H1 (cell line): Measurements from ENCODE around the gene FPGS. TPM values are rescaled to one million over a fixed set of nuclear protein-coding genes. Genes with fewer than 3 reads are reported as not detected.

Experiments used
- CEBPB ChIP-seq: IDR thresholded peaks from 2 replicates; pipeline ENCODE4 v1.6.1; 2012; ENCODE audit warnings: low read depth, low read length
- JUND ChIP-seq: IDR thresholded peaks from 2 replicates; pipeline ENCODE4 v1.6.1; 2011; ENCODE audit warnings: mild to moderate bottlenecking, improper control_type of control experiment, low read length
- SRF ChIP-seq: IDR thresholded peaks from 2 replicates; pipeline ENCODE4 v1.6.1; 2011; ENCODE audit warnings: mild to moderate bottlenecking, low read depth, low read length, moderate library complexity
- polyA plus RNA-seq, 7 experiments: library from polyadenylated mRNA; depleted of rRNA in 3 of 7; stranded (reverse) in 5 of 7; unstranded in 2 of 7; fragments of >200 nt in 5 of 7; fragments of 200-250 nt in 2 of 7; gene quantifications; 1 replicate in 5 of 7; 2 replicates in 1 of 7; 4 replicates in 1 of 7; pipeline versions ENCODE4 v1.2.1 to v1.2.3, GENCODE V29; 2011 to 2013; ENCODE audit warnings: missing spikeins in 2 of 7, mixed read lengths in 2 of 7
- total RNA-seq: library from RNA; stranded (reverse); fragmentation: NEBNext Ultra II Directional; extraction: Animal tissue kit (Norgen Biotek cat#: 25700); gene quantifications from 2 replicates; pipeline ENCODE4 v1.2.1, GENCODE V29; 2021
- TF ChIP-seq, protein P1 (sequence below): fragments of 300-600 bp; sonication (generic); IDR thresholded peaks from 2 replicates; pipeline ENCODE4 v1.7.1; 2012; ENCODE audit warnings: low read length, moderate library complexity, mild to moderate bottlenecking, inconsistent platforms; ENCODE audit not compliant: insufficient replicate concordance
- TF ChIP-seq, protein P2 (sequence below): IDR thresholded peaks from 2 replicates; pipeline ENCODE4 v1.6.1; 2011; ENCODE audit warnings: low read depth, mild to moderate bottlenecking, low read length; ENCODE audit not compliant: insufficient read depth

Gene FPGS
- total and polyA plus RNA-seq, 2 of the 8 experiments (the other 6 are each of a cell fraction or from before 2014, with no cell fraction given): 62.4 to 83.0 TPM

DNA sequence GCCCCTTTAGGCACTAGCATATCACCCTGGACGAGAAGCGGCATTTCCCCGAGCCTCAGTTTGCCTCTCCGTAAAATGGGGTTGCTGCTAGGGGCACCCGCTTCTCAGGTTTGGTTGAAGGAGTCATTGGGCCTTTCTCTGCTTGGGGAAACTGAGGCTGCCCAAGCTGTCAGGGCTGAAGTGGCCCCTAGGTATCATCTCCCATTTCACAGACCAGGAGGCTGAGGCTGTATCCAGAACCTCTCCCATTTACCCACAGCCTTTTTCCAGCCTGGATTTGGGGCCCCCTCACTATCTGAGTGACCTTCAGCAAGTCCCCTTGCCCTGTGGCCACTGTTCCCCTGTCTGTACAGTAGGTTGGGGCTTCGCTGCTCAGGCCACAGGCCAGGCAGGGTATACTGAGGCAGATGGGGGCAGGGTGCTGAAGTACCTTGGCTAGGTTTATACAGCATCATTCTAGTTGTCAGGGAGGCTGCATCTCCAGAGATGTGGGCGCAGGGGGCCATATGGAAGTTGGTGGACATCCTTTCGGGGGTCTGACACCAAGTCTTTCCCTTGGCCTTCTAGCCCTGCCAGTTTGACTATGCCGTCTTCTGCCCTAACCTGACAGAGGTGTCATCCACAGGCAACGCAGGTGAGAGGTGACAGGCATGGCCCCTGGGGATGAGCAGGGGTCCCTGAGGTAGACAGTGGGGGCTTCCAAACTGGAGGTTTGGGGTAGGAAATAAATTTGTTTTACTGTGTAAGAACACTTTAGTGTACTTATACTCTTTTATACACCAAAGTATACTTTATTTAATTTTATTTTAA, 7.9 kb downstream of the FPGS start (continued):
- TF ChIP-seq, protein P1, sequence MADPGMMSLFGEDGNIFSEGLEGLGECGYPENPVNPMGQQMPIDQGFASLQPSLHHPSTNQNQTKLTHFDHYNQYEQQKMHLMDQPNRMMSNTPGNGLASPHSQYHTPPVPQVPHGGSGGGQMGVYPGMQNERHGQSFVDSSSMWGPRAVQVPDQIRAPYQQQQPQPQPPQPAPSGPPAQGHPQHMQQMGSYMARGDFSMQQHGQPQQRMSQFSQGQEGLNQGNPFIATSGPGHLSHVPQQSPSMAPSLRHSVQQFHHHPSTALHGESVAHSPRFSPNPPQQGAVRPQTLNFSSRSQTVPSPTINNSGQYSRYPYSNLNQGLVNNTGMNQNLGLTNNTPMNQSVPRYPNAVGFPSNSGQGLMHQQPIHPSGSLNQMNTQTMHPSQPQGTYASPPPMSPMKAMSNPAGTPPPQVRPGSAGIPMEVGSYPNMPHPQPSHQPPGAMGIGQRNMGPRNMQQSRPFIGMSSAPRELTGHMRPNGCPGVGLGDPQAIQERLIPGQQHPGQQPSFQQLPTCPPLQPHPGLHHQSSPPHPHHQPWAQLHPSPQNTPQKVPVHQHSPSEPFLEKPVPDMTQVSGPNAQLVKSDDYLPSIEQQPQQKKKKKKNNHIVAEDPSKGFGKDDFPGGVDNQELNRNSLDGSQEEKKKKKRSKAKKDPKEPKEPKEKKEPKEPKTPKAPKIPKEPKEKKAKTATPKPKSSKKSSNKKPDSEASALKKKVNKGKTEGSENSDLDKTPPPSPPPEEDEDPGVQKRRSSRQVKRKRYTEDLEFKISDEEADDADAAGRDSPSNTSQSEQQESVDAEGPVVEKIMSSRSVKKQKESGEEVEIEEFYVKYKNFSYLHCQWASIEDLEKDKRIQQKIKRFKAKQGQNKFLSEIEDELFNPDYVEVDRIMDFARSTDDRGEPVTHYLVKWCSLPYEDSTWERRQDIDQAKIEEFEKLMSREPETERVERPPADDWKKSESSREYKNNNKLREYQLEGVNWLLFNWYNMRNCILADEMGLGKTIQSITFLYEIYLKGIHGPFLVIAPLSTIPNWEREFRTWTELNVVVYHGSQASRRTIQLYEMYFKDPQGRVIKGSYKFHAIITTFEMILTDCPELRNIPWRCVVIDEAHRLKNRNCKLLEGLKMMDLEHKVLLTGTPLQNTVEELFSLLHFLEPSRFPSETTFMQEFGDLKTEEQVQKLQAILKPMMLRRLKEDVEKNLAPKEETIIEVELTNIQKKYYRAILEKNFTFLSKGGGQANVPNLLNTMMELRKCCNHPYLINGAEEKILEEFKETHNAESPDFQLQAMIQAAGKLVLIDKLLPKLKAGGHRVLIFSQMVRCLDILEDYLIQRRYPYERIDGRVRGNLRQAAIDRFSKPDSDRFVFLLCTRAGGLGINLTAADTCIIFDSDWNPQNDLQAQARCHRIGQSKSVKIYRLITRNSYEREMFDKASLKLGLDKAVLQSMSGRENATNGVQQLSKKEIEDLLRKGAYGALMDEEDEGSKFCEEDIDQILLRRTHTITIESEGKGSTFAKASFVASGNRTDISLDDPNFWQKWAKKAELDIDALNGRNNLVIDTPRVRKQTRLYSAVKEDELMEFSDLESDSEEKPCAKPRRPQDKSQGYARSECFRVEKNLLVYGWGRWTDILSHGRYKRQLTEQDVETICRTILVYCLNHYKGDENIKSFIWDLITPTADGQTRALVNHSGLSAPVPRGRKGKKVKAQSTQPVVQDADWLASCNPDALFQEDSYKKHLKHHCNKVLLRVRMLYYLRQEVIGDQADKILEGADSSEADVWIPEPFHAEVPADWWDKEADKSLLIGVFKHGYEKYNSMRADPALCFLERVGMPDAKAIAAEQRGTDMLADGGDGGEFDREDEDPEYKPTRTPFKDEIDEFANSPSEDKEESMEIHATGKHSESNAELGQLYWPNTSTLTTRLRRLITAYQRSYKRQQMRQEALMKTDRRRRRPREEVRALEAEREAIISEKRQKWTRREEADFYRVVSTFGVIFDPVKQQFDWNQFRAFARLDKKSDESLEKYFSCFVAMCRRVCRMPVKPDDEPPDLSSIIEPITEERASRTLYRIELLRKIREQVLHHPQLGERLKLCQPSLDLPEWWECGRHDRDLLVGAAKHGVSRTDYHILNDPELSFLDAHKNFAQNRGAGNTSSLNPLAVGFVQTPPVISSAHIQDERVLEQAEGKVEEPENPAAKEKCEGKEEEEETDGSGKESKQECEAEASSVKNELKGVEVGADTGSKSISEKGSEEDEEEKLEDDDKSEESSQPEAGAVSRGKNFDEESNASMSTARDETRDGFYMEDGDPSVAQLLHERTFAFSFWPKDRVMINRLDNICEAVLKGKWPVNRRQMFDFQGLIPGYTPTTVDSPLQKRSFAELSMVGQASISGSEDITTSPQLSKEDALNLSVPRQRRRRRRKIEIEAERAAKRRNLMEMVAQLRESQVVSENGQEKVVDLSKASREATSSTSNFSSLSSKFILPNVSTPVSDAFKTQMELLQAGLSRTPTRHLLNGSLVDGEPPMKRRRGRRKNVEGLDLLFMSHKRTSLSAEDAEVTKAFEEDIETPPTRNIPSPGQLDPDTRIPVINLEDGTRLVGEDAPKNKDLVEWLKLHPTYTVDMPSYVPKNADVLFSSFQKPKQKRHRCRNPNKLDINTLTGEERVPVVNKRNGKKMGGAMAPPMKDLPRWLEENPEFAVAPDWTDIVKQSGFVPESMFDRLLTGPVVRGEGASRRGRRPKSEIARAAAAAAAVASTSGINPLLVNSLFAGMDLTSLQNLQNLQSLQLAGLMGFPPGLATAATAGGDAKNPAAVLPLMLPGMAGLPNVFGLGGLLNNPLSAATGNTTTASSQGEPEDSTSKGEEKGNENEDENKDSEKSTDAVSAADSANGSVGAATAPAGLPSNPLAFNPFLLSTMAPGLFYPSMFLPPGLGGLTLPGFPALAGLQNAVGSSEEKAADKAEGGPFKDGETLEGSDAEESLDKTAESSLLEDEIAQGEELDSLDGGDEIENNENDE: no peak
- TF ChIP-seq, protein P2, sequence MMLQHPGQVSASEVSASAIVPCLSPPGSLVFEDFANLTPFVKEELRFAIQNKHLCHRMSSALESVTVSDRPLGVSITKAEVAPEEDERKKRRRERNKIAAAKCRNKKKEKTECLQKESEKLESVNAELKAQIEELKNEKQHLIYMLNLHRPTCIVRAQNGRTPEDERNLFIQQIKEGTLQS: no peak
- TF ChIP-seq SRF (no peak), JUND (no peak), CEBPB (no peak)
